Measurements from ENCODE around the gene AKAP7. TPM values are rescaled to one million over a fixed set of nuclear protein-coding genes. Genes with fewer than 3 reads are reported as not detected.

AKAP7 gene
- polyA plus RNA-seq, 1 donor (not counting 4 experiments of a cell fraction or from before 2014, with no cell fraction given), result 1.7 TPM

DNA sequence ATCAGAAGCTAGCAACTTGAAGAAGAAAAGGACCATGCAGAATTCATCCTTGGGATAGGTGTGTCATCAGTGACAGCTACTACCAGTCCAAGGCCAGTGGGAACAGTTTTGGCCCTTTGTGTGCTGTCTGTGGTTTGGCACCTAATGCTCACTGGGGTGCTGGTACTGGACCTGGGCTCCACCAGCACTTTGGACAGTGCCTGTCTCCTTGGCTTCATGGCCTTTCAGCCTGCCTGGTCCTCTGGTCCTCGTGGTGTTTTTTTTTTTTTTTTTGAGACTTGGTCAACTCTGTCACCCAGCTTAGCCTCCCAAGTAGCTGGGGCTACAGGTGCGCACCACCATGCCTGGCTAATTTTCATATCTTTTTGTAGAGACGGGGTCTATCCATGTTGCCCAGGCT, 56.3 kb downstream of the AKAP7 start:
- TF ChIP-seq, protein P1, sequence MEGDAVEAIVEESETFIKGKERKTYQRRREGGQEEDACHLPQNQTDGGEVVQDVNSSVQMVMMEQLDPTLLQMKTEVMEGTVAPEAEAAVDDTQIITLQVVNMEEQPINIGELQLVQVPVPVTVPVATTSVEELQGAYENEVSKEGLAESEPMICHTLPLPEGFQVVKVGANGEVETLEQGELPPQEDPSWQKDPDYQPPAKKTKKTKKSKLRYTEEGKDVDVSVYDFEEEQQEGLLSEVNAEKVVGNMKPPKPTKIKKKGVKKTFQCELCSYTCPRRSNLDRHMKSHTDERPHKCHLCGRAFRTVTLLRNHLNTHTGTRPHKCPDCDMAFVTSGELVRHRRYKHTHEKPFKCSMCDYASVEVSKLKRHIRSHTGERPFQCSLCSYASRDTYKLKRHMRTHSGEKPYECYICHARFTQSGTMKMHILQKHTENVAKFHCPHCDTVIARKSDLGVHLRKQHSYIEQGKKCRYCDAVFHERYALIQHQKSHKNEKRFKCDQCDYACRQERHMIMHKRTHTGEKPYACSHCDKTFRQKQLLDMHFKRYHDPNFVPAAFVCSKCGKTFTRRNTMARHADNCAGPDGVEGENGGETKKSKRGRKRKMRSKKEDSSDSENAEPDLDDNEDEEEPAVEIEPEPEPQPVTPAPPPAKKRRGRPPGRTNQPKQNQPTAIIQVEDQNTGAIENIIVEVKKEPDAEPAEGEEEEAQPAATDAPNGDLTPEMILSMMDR (optimal IDR thresholded peaks at IDR 0.05 in 1 of 3, IDR thresholded peaks at IDR 0.05 in 1 of 3, conservative IDR thresholded peaks at IDR 0.05 in 1 of 3; ENCODE audit: extremely low read depth in 1 of 3, insufficient read depth in 2 of 3, low read length in 3 of 3), result no peak
- no peak for TF ChIP-seq EZH2 (IDR thresholded peaks at IDR 0.05; ENCODE audit: low read length)
- no peaks in the 10 kb centered on the region for H3K4me1 ChIP-seq (ENCODE audit: control insufficient read depth, extremely low read depth, insufficient read depth, low read length)
- H2AFZ ChIP-seq (ENCODE audit: control insufficient read depth, low read length), result no peak overlapping the region
- dilution Hi-C loops (cut with MboI; ENCODE audit: extremely low pct_ligation_motif_present, low sequenced_read_pairs), result no loop called here
- H3K36me3 ChIP-seq (ENCODE audit: control insufficient read depth in 2 of 2, extremely low read depth in 1 of 2, insufficient read depth in 2 of 2, low read length in 2 of 2), result no peaks in the 10 kb centered on the region
- no peaks in the 10 kb centered on the region for H3K9me1 ChIP-seq (ENCODE audit: control insufficient read depth, extremely low read depth, insufficient read depth, low read length)
- H3K4me3 ChIP-seq (ENCODE audit: control insufficient read depth in 2 of 3, extremely low read depth in 1 of 3, insufficient read depth in 2 of 3, low read depth in 1 of 3, low read length in 3 of 3), result no peak overlapping the region
- no peaks in the 10 kb centered on the region for H3K27me3 ChIP-seq (ENCODE audit: control insufficient read depth, extremely low read depth, insufficient read depth, low read length)
- H4K20me1 ChIP-seq (ENCODE audit: control insufficient read depth, extremely low read depth, insufficient read depth, low read length), result no peaks in the 10 kb centered on the region
- H3K9ac ChIP-seq (ENCODE audit: control insufficient read depth, extremely low read depth, insufficient read depth, low read length), result no peak overlapping the region
- H3K9me3 ChIP-seq (ENCODE audit: control insufficient read depth, low read depth, low read length), result no peaks in the 10 kb centered on the region
- no peak overlapping the region for H3K4me2 ChIP-seq (ENCODE audit: control insufficient read depth, extremely low read depth, insufficient read depth, low read depth, low read length)
- FAIRE-seq, result no peak
- H3K27ac ChIP-seq (ENCODE audit: control insufficient read depth, insufficient read depth, low read length), result no peak overlapping the region
- no peak for DNase-seq (ENCODE audit: low read depth, low spot score)
- no peaks in the 10 kb centered on the region for H3K79me2 ChIP-seq (ENCODE audit: control insufficient read depth, insufficient read depth, low read length)

DNA sequence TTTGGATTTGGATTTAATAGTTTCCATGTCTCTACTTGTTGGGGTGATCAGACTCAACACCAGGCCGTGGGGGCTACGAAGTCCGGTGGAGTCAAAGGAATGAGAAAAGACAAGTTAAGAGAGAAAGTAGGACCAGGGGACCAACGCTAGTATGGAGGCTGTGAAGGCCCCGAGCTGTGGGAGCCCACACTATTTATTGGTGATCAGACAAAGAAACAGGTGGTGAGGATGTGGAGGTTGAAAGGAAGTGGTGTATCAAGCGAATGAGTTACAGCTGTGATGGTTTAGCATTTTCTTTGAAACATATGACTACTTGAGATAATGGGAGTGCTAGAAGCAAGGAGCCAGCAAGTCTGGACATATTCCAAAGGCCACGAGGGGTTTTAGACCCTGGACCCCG, 62.4 kb downstream of the AKAP7 start:
- Histone ChIP-seq H3K4me2 (ENCODE audit: control insufficient read depth, extremely low read depth, insufficient read depth, low read depth, low read length) (no peak overlapping the region), H3K4me1 (ENCODE audit: control insufficient read depth, extremely low read depth, insufficient read depth, low read length) (no peaks in the 10 kb centered on the region), H3K9ac (ENCODE audit: control insufficient read depth, extremely low read depth, insufficient read depth, low read length) (no peak overlapping the region), H3K9me1 (ENCODE audit: control insufficient read depth, extremely low read depth, insufficient read depth, low read length) (no peaks in the 10 kb centered on the region), H2AFZ (ENCODE audit: control insufficient read depth, low read length) (no peak overlapping the region), H3K79me2 (ENCODE audit: control insufficient read depth, insufficient read depth, low read length) (no peaks in the 10 kb centered on the region), H3K27ac (ENCODE audit: control insufficient read depth, insufficient read depth, low read length) (no peak overlapping the region), H3K27me3 (ENCODE audit: control insufficient read depth, extremely low read depth, insufficient read depth, low read length) (no peaks in the 10 kb centered on the region), H3K36me3 (ENCODE audit: control insufficient read depth in 2 of 2, extremely low read depth in 1 of 2, insufficient read depth in 2 of 2, low read length in 2 of 2) (no peaks in the 10 kb centered on the region), H3K4me3 (ENCODE audit: control insufficient read depth in 2 of 3, extremely low read depth in 1 of 3, insufficient read depth in 2 of 3, low read depth in 1 of 3, low read length in 3 of 3) (no peak overlapping the region), H4K20me1 (ENCODE audit: control insufficient read depth, extremely low read depth, insufficient read depth, low read length) (no peaks in the 10 kb centered on the region), H3K9me3 (ENCODE audit: control insufficient read depth, low read depth, low read length) (no peaks in the 10 kb centered on the region)
- TF ChIP-seq EZH2 (IDR thresholded peaks at IDR 0.05; ENCODE audit: low read length), result no peak
- TF ChIP-seq, protein P1 (optimal IDR thresholded peaks at IDR 0.05 in 1 of 3, IDR thresholded peaks at IDR 0.05 in 1 of 3, conservative IDR thresholded peaks at IDR 0.05 in 1 of 3; ENCODE audit: extremely low read depth in 1 of 3, insufficient read depth in 2 of 3, low read length in 3 of 3), result no peak
- no peak for DNase-seq (ENCODE audit: low read depth, low spot score)
- FAIRE-seq, result no peak
- dilution Hi-C loops (cut with MboI; ENCODE audit: extremely low pct_ligation_motif_present, low sequenced_read_pairs), result no loop called here
